ENCODE data around the gene SAMD9L. TPM values are rescaled to one million over a fixed set of nuclear protein-coding genes. Genes with fewer than 3 reads are reported as not detected.

The SAMD9L gene
- total RNA-seq, result 10 to 100 TPM in 1 of 4 donors, 1 to 10 TPM in 3; 2.8 to 10.4 (median 6.7) TPM

- DNase-seq, result no peak
- TF ChIP-seq POLR2A (IDR thresholded peaks at IDR 0.05), result no peak
- TF ChIP-seq CTCF (IDR thresholded peaks at IDR 0.05), result no peak
- intact Hi-C loops (cut with DNase I), result no loop called here
Observed at GRCh38 chr7:93148144-93148543, at the start of gene SAMD9L. Gene SAMD9L (minus strand): TSS chr7:93148385. CDS start chr7:93135971, 12,414 bp downstream.

GRCh38 chr7:93196336-93196735 lies 48.2 kb upstream of the SAMD9L start:
- no peaks in the 10 kb centered on the region for H3K36me3 ChIP-seq
- no peaks in the 10 kb centered on the region for H3K9me3 ChIP-seq
- no peak for DNase-seq
- WGBS, 2 donors, result 71 to 76% methylated on average over 2 of the region's 2 CpGs
- H3K4me1 ChIP-seq, result no peaks in the 10 kb centered on the region
- H3K27me3 ChIP-seq, result peaks cover 0 to 7% (median 0%) of the 10 kb centered on the region in 4 donors
- intact Hi-C loops (cut with DNase I), result no loop called here
- no peak overlapping the region for H3K4me3 ChIP-seq
- TF ChIP-seq POLR2A (IDR thresholded peaks at IDR 0.05) (no peak), CTCF (IDR thresholded peaks at IDR 0.05) (no peak)
- H3K27ac ChIP-seq, result no peak overlapping the region

More at GRCh38 chr7:93148144-93148543, at the start of gene SAMD9L:
- Histone ChIP-seq H3K9me3 (no peaks in the 10 kb centered on the region), H3K4me3 (peak within 1 kb of the TSS; percentile 19 to 68 (median 38)), H3K27me3 (no peaks in the 10 kb centered on the region), H3K4me1 (peaks cover 0 to 60% (median 12%) of the 10 kb centered on the region in 3 donors), H3K36me3 (peaks cover 0 to 18% (median 0%) of the 10 kb centered on the region in 3 donors), H3K27ac (peak within 1 kb of the TSS; percentile 27 to 69 (median 54))
- WGBS, 2 donors, result 12 to 13% methylated on average over 2 of the region's 2 CpGs

GRCh38 chr7:93194386-93194785 lies 46.2 kb upstream of the SAMD9L start:
- H3K9me3 ChIP-seq, result no peaks in the 10 kb centered on the region
- no peaks in the 10 kb centered on the region for H3K36me3 ChIP-seq
- H3K27me3 ChIP-seq, result peaks cover 0 to 7% (median 0%) of the 10 kb centered on the region in 4 donors
- DNase-seq, result no peak
- H3K27ac ChIP-seq, result no peak overlapping the region
- no peaks in the 10 kb centered on the region for H3K4me1 ChIP-seq
- TF ChIP-seq CTCF (IDR thresholded peaks at IDR 0.05) (no peak), POLR2A (IDR thresholded peaks at IDR 0.05) (no peak)
- 31 to 39% methylated on average over 3 of the region's 3 CpGs for WGBS, 2 donors
- no peak overlapping the region for H3K4me3 ChIP-seq
- intact Hi-C loops (cut with DNase I), result no loop called here

GRCh38 chr7:93188870-93189634 lies 40.9 kb upstream of the SAMD9L start:
- Histone ChIP-seq H3K27ac (no peak overlapping the region), H3K4me3 (no peak overlapping the region), H3K4me1 (no peaks in the 10 kb centered on the region), H3K36me3 (no peaks in the 10 kb centered on the region), H3K27me3 (peaks cover 0 to 7% (median 0%) of the 10 kb centered on the region in 4 donors), H3K9me3 (no peaks in the 10 kb centered on the region)
- TF ChIP-seq POLR2A (IDR thresholded peaks at IDR 0.05), result no peak
- no peak for TF ChIP-seq CTCF (IDR thresholded peaks at IDR 0.05)
- WGBS, 2 donors, result 62 to 63% methylated on average over 6 of the region's 6 CpGs
- intact Hi-C loops (cut with DNase I), result no loop called here
- no peak for DNase-seq

GRCh38 chr7:93185303-93186027 lies 37.3 kb upstream of the SAMD9L start:
- Histone ChIP-seq H3K9me3 (no peaks in the 10 kb centered on the region), H3K27me3 (peaks cover 0 to 2% (median 0%) of the 10 kb centered on the region in 4 donors), H3K4me3 (no peak overlapping the region), H3K36me3 (no peaks in the 10 kb centered on the region), H3K27ac (no peak overlapping the region), H3K4me1 (no peaks in the 10 kb centered on the region)
- intact Hi-C loops (cut with DNase I), result no loop called here
- WGBS, 2 donors, result 38 to 44% methylated on average over 1 of the region's 1 CpG
- no peak for DNase-seq
- TF ChIP-seq POLR2A (IDR thresholded peaks at IDR 0.05), result no peak
- TF ChIP-seq CTCF (IDR thresholded peaks at IDR 0.05), result no peak

Data from esophagus squamous epithelium (tissue), 5 donors.